Stimulated activated CD4-positive, alpha-beta T cell treated with anti-CD3 and anti-CD28 coated beads, Interleukin-4, amount 100 ng/mL, for 1 hour (primary cell): ENCODE measurements around the gene SYP.

Source experiments
- DNase-seq: peaks from one replicate; pipeline ENCODE4 v3.0.0-alpha.2; 2020

The SYP gene

GRCh38 chrX:49199906-49200771, at the start of gene SYP:
Gene SYP, minus strand, starts transcription at chrX:49200193. Its CDS starts 7 bp downstream, at chrX:49200186.
- peak; percentile 87 for DNase-seq

DNA sequence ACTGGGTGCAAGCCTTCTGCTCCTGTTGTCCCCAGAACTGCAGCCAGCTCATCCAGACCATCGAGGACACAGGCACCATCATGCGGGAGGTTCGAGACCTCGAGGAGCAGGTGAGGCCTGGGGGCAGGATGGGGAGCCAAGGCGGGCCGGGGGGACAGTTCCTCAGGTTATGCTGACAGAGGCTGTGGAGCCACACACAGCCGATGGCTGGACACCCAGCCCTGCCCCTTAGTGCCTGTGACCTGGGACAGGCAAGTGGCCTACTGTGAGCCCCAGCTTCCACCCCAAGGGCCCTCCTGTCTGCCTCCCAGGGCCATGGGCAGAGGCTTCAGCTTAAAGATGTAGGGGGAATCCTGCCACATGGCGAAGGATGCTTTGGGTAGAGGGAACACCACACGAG, 49.6 kb upstream of the SYP start:
- DNase-seq: no peak

DNA sequence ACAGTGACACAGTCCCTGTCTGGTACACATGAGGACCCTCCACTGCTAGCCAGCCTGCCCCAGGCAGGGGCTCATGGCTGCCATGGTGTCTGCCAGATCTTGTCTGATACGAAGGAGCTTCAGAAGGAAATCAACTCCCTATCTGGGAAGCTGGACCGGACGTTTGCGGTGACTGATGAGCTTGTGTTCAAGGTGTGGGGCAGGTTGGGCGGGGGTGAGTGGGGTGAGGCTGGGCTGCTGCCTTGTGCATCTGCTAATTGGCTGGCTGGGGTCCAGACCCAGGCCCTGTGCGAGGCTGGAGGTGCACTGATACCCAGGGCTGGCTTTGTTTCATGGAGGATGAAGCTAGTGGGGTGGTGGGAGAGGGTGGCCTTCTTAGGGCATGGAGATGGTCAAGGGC, 49.1 kb upstream of the SYP start:
- no peak for DNase-seq

- no peak for DNase-seq
Measured at GRCh38 chrX:49247916-49248811, 48.2 kb upstream of the SYP start.

DNA sequence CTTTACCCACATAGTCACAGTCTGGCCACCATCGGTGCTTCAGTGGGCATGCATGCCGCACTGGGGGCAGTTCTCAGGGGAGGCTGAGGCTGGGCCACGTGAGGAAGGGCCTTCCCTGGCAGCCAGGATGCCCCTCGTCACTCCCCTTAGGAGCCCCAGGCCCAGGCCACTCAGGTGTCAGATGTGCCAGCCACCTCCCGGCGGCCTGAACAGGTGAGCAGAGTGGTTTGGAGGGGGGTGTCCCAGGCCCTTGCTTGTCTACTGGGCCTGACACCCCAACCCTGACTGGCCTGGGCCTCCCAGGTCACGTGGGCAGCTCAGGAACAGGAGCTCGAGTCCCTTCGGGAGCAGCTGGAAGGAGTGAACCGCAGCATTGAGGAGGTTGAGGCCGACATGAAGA, 47.4 kb upstream of the SYP start:
- no peak for DNase-seq

GRCh38 chrX:49246541-49246940, 46.5 kb upstream of the SYP start:
- no peak for DNase-seq

- DNase-seq: no peak
Measured at GRCh38 chrX:49244207-49244606, 44.2 kb upstream of the SYP start.

DNA sequence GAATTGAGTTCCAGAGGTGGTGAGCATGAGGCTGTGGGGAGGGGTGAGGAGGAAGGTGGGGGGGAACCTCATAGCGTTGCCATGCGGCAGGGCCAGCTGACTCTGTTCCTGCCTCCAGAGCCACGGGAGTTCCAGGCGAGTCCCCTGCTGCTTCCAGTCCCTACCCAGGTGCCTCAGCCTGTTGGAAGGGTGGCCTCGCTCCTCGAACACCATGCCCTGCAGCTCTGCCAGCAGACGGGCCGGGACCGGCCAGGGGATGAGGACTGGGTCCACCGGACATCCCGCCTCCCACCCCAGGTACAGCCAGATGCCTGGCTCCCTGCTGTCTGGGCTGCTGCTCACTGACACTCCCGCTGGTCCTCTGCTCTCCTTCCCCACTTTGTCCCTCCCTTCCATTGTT, 43.2 kb upstream of the SYP start:
- DNase-seq: no peak

GRCh38 chrX:49242545-49243066, 42.6 kb upstream of the SYP start:
- no peak for DNase-seq

GRCh38 chrX:49238735-49239134, 38.7 kb upstream of the SYP start:
- DNase-seq: no peak

GRCh38 chrX:49237060-49237459, 37.1 kb upstream of the SYP start:
- no peak for DNase-seq

- DNase-seq: no peak
Measured at GRCh38 chrX:49233887-49234555, 34.0 kb upstream of the SYP start.

GRCh38 chrX:49233176-49233575, 33.2 kb upstream of the SYP start, which contains the start of gene CACNA1F:
Gene CACNA1F, minus strand, starts transcription at chrX:49233340. Its CDS starts 31 bp downstream, at chrX:49233309.
- no peak for DNase-seq

- DNase-seq: no peak
Measured at GRCh38 chrX:49232525-49232924, 32.5 kb upstream of the SYP start.

DNA sequence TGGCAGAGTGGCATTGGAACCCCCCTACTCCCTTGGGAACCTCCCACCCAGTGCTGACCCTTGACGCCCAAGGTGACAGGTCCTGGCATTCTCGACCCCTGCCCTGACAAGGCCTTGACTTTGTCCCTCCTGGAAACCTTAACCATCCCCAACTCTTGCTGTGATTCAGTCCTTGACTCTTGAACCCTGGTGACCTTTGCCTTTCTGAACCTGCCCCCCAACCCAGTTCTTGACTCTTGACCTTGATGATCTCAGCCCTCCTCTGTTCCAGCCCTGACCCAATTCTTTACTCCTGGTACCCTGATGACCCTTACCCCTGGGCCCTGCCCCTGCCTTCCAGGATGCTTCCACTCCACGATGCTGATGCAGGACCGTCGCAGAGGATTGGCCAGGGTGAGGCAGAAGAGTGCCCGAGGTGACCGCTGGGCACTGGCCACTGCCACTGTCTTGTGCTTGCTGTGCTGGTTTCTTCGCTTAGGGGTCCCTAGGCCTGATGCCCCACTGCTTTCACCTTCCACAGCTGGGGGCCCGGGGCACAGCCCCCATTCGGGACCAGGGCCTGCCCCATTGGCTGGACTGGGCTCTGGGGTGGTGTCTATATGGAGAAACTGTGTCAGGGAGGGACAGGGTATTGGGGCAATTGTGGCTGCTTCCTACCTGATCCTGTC, 31.5 kb upstream of the SYP start:
- DNase-seq: no peak

DNA sequence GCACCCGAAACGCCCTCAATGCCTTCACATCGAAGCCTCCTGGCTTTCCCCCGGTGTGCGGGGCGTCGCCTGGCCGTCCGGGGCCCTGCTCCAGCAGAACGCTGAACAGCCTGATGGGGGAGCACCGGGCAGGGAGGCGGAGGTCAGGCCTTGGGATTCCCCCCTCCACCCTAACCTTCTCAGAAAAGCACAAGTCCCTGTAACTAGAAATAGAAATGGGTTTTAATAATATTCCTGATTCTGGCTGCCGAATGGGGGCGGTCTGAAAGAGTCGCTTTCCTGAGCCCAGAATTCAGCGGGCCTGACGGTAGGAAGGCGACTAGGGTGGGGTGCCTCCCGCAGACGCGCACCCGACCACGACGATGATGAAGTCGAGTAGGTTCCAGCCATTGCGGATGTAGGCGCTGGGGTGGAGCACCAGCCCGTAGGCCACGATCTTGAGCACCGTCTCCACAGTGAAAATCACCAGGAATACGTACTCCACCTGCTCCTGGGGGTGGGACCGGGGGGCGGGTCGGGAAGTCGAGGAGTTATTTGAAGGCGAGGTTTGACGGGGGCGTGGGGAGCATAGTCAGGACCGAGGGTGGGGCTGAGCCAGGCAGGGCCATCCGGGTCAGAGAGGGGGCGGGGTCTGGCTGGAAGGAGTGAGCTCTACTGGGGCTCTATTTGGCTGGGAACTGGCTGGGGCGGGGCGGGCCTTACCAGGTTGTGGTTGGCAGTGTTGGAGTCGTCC, 30.7 kb upstream of the SYP start:
- DNase-seq: peak; percentile 63

DNA sequence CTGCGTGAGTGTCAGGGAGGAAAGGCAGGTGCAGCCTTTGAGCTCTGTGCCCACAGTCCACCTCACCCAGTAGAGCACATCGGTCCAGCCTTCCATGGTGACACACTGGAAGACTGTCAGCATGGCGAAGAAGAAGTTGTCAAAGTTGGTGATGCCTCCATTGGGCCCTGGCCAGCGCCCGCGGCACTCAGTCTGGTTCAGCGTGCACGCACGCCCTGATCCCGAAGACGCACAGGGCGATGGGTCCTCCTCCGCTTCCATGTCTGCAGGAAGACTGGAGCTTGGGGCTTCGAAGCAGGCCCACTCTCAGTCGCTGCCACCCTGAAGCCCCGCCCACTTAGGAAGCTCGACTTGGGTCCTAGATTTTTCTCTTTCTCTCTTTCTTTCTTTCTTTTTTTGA, 28.2 kb upstream of the SYP start:
- no peak for DNase-seq

GRCh38 chrX:49227726-49228125, 27.7 kb upstream of the SYP start:
- DNase-seq: no peak

GRCh38 chrX:49226946-49227345, 27.0 kb upstream of the SYP start:
- no peak for DNase-seq

DNA sequence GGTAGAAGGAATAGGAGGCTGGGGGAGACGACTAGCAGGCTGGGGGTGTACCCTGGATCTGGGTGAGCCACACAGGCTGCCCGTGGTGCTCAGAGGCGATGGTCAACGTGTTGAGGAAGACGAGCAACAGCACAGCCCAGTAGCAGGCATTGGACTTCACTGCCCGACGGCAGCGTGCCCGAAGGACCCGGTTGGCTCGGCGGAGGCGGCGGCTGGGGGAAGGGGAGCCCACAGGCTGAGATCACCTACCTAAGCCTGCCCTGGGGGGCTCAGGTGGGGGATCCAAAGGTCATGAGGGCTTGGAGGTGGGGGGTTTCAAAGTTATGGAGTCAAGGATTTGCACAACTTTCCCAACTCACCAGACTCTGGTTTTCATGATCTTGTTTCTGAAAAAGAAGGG, 25.9 kb upstream of the SYP start:
- no peak for DNase-seq

DNA sequence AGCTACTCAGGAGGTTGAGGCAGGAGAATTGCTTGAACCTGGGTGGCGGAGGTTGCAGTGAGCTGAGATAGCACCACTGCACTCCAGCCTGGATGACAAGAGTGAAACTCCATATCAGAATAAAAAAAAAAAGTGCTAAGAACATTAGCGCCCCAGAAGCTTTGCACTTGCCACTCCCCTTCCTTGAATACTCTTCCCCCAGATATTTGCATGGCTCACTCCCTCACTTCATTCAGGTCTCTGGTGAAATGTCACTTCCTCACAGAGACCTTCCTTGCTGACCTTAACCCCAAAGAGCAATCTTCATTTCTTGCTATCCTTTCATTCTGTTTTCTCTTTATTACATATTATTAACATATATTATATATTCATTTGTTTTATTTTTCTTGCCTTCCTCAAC, 21.9 kb upstream of the SYP start:
- DNase-seq: no peak

DNA sequence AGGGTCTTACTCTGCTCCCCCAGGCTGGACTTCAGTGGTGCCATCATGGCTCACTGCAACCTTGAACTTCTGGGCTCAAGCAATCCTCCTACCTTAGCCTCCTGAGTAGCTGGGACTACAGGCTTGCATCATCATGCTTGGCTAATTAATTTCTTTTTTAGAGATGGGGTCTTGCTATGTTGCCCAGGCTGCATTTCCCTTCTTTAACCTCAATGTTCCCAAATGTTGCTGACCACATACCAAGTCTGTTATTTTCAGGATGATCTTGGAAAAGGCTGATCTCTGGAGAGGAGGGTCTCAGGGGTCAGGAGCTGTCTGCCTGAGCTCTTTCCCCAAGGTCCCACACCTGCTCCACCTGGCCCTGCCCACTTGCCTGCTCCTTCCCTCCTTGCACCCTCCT, 20.1 kb upstream of the SYP start:
- DNase-seq: no peak
